ENCODE data around the gene MED23. TPM values are rescaled to one million over a fixed set of nuclear protein-coding genes. Genes with fewer than 3 reads are reported as not detected.

Gene MED23
- total and polyA plus RNA-seq, 9 of the 15 experiments (the other 6 are each of a cell fraction or from before 2014, with no cell fraction given) = 13.7 to 61.2 (median 27.2) TPM

- Histone ChIP-seq H3K79me2 (ENCODE audit: control insufficient read depth, insufficient read depth, low read length) (peaks cover 73% of the 10 kb centered on the region), H2AFZ (ENCODE audit: low read depth, low read length) (no peak overlapping the region), H3K27ac (ENCODE audit: extremely low read depth, low read depth, low read length) (no peak overlapping the region), H4K20me1 (replicated peaks; ENCODE audit: control insufficient read depth, insufficient read depth, low read length) (no peaks in the 10 kb centered on the region), H3K9me3 (replicated peaks; ENCODE audit: control insufficient read depth, insufficient read depth, low read depth, low read length) (peaks cover 2% of the 10 kb centered on the region; the same call in 1 of the 2 replicates), H3K9ac (ENCODE audit: insufficient read depth in 1 of 2, low read depth in 2 of 2, low read length in 2 of 2) (no peak overlapping the region), H3K27me3 (ENCODE audit: control insufficient read depth in 2 of 2, insufficient read depth in 2 of 2, low read length in 2 of 2) (no peaks in the 10 kb centered on the region), H3K4me2 (ENCODE audit: insufficient read depth, low read length) (no peak overlapping the region), H3K36me3 (ENCODE audit: control insufficient read depth, insufficient read depth, low read length) (peaks cover 8% of the 10 kb centered on the region; the same call in 1 of the 3 replicates), H3K4me3 (no peak overlapping the region), H3K9me1 (ENCODE audit: control insufficient read depth, insufficient read depth, low read length) (no peaks in the 10 kb centered on the region), H3K4me1 (replicated peaks in 1 of 2; ENCODE audit: control insufficient read depth in 2 of 2, insufficient read depth in 2 of 2, low read length in 2 of 2) (peaks cover 16 to 60% of the 10 kb centered on the region in 2 experiments)
- no TSS peak for BruUV-seq (replicated peaks)
- intact Hi-C loops (cut with micrococcal nuclease) = no loop called here
- WGBS (ENCODE audit: insufficient coverage, low coverage, missing lambda C conversion rate) = 12% methylated on average over 2 of the region's 2 CpGs
- ChIA-PET CTCF (ENCODE audit: low intra/inter-chr PET ratio) (no interaction called here), POLR2A (interaction anchor here (0.8 to 1.9 kb wide), 2 partner anchors 13 to 15 kb away, joined by 3 to 4 read pairs; no protein-coding TSS in a partner anchor)
- ATAC-seq (no peak), DNase-seq (ENCODE audit: extremely low read depth in 1 of 4, low spot score in 3 of 4) (no peak), FAIRE-seq (no peak)
- in situ Hi-C loops (cut with MboI) = loop anchor here (25.0 kb wide), 1 partner anchor 1168 kb away; the partner anchor contains the start of gene RPS12
- TF ChIP-seq TAL1 (IDR thresholded peaks at IDR 0.05) (peak; percentile 35; the same call in 1 of the 2 replicates), C11orf30 (IDR thresholded peaks at IDR 0.05; ENCODE audit: low read depth) (no peak), ESRRA (IDR thresholded peaks at IDR 0.05; ENCODE audit: borderline replicate concordance, low read depth) (no peak), BRF1 (IDR thresholded peaks at IDR 0.05; ENCODE audit: borderline replicate concordance, extremely low read depth, insufficient read length) (no peak), DPF2 (IDR thresholded peaks at IDR 0.05) (0 out of 2 replicates have a peak, but pooled peaks have one; percentile 12), ARID1B (IDR thresholded peaks at IDR 0.05) (peak; percentile 9; the same call in 1 of the 2 replicates), KDM1A (IDR thresholded peaks at IDR 0.05) (peak; percentile 88 to 90), LARP7 (IDR thresholded peaks at IDR 0.05) (no peak), CBFA2T2 (conservative IDR thresholded peaks at IDR 0.05) (peak; percentile 38), SPI1 (IDR thresholded peaks at IDR 0.05; ENCODE audit: borderline replicate concordance, low read depth, low read length) (0 out of 2 replicates have a peak, but pooled peaks have one; percentile 11), HDAC1 (IDR thresholded peaks at IDR 0.05) (peak in 1 of 2 experiments; percentile 36; a peak in 1 of 4 replicates), POLR2AphosphoS2 (IDR thresholded peaks at IDR 0.05; ENCODE audit: low read length) (no peak), GATA2 (CRISPR knock-in tag; IDR thresholded peaks at IDR 0.05) (no peak), SMC3 (conservative IDR thresholded peaks at IDR 0.05; ENCODE audit: insufficient read depth, low read depth, low read length) (no peak), RCOR1 (IDR thresholded peaks at IDR 0.05; ENCODE audit: borderline replicate concordance in 1 of 2, low read depth in 2 of 2, low read length in 2 of 2) (peak; percentile 49 to 53; a peak in 2 of 4 replicates), ID3 (CRISPR knock-in tag; IDR thresholded peaks at IDR 0.05) (no peak), ID3 (tag; IDR thresholded peaks at IDR 0.05) (no peak), ZNF77 (CRISPR knock-in tag; IDR thresholded peaks at IDR 0.05) (no peak), TCF3 (CRISPR knock-in tag; IDR thresholded peaks at IDR 0.05) (0 out of 2 replicates have a peak, but pooled peaks have one; percentile 9), TGIF2 (CRISPR knock-in tag; IDR thresholded peaks at IDR 0.05) (no peak), NFIC (IDR thresholded peaks at IDR 0.05) (peak; percentile 13; the same call in 1 of the 2 replicates), POLR2AphosphoS5 (IDR thresholded peaks at IDR 0.05; ENCODE audit: control insufficient read depth, insufficient read depth, low read depth, low read length) (no peak), ZNF165 (CRISPR knock-in tag; IDR thresholded peaks at IDR 0.05; ENCODE audit: borderline replicate concordance) (no peak), MTA1 (IDR thresholded peaks at IDR 0.05; ENCODE audit: borderline replicate concordance) (no peak), MED1 (CRISPR knock-in tag; IDR thresholded peaks at IDR 0.05; ENCODE audit: borderline replicate concordance) (no peak), TBP (optimal IDR thresholded peaks at IDR 0.05; ENCODE audit: low read depth, low read length) (no peak), ZNF174 (CRISPR knock-in tag; IDR thresholded peaks at IDR 0.05) (no peak)
These were observed 15.9 kb upstream of the MED23 start for GRCh38 chr6:131643855-131644460.
